Mesenteric fat pad (tissue), 1 donor: Measurements from ENCODE around the gene SNTG2. TPM values are rescaled to one million over a fixed set of nuclear protein-coding genes. Genes with fewer than 3 reads are reported as not detected.

ENCODE experiments used
- DNase-seq: peaks from one replicate; pipeline ENCODE4 v3.0.0-alpha.2; 2020; ENCODE audit warnings: low spot score
- total RNA-seq: library from RNA; stranded (reverse); fragmentation: NEBNext Ultra II Directional; extraction: Animal tissue kit (Norgen Biotek cat#: 25700); gene quantifications from one replicate; pipeline ENCODE4 v1.2.1, GENCODE V29; 2021
- donor health status: DM: yes; HTN: yes; CAD: no.

SNTG2 gene
- total RNA-seq, 1 donor from 2014 or later = 5.6 TPM

- peak; percentile 74 for DNase-seq
Observed at GRCh38 chr2:926259-926793, 24.3 kb upstream of the SNTG2 start.

DNA sequence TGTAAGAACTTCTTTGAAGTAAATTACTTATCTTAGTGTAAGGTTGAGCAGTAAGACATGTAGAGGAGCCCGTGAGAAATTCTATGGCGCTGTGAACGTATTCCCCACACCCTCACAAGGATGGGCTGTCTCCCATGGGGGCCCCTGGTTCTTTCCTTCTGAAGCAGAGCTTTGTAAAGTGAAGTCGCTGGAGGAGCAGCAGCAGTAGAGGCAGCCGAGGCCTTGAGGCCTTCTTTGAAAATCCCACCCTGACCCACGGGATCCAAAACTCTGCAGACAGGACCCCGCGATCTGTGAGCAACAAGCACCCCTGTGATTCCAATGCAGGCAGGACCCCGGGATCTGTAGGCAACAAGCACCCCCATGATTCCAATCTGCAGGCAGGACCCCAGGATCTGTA is 23.8 kb upstream of the SNTG2 start:
- peak; percentile 59 for DNase-seq

GRCh38 chr2:929011-929735 is 21.5 kb upstream of the SNTG2 start:
- DNase-seq = peak; percentile 67

GRCh38 chr2:929925-930324 is 20.7 kb upstream of the SNTG2 start:
- peak; percentile 75 for DNase-seq

DNA sequence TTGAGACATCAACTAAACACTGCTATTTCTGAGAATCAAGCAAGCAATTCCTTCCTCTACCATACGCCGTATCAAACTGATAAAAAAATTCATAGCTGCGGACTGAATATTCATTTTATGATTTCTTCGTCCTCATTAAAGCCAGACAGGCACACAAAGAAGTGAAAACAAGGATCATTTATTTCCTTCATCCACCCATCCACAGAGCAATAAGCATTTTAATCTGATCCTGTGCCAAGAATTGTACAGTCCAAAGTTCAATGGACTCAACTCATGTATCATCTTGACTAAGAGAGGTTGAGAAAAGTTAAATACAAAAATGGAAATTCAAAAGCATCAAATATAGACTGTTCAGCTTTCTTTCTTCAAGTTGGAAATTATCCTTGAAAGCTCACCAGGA is 19.7 kb upstream of the SNTG2 start:
- no peak for DNase-seq

DNA sequence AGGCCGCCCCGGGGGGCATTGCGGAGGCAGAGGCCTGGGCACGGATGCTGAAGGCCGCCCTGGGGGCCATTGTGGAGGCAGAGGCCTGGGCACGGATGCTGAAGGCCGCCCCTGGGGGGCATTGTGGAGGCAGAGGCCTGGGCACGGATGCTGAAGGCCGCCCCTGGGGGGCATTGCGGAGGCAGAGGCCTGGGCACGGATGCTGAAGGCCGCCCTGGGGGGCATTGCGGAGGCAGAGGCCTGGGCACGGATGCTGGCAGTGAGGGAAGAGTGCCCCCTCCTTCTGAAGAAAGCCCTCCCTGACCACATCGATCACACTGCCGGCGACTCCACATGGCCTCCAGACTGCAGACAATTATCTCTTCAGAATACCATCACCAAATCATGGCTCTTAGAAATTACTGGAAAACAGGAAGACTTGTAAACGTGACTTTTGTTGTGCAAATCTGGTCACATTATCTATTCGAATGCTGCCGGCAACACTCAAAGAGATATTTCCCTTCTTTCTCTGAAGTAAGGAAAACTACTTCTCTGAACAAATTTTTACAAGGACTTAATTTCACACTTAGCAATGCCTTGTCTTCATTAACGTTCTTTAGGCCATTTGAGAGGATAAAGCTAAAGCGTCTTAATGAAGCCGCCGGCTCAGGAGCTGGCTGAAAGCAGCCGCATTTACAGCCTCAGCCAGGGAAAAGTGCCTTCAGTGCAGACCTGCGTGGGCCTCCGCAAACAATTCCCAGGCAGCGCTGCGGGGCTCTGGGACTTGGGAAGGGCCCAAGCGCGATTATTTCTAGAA is 18.1 kb upstream of the SNTG2 start:
- peak; percentile 81 for DNase-seq

- peak; percentile 65 for DNase-seq
Observed at GRCh38 chr2:933734-934295, 16.8 kb upstream of the SNTG2 start.

DNA sequence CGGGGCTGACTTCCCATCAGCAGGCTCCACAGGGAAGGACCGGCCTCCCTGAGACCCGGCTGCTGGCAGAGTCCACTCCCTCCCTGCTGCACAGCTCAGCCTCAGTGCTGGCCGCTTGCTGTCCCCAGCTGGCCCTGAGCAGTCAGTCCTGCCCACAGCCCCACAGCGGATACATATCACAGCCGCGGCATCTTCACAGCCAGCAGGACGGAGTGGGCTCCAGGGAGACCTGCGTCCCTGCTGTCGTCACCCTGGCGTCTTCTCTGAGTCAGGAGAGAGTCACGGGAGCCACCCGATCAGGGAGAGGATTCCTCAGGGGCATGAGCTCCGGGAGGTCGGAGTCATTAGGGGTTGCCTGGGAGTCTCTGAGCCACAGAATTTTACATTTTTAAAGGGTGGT is 13.1 kb upstream of the SNTG2 start:
- peak; percentile 68 for DNase-seq

GRCh38 chr2:938181-939005 is 12.3 kb upstream of the SNTG2 start:
- no peak for DNase-seq

DNA sequence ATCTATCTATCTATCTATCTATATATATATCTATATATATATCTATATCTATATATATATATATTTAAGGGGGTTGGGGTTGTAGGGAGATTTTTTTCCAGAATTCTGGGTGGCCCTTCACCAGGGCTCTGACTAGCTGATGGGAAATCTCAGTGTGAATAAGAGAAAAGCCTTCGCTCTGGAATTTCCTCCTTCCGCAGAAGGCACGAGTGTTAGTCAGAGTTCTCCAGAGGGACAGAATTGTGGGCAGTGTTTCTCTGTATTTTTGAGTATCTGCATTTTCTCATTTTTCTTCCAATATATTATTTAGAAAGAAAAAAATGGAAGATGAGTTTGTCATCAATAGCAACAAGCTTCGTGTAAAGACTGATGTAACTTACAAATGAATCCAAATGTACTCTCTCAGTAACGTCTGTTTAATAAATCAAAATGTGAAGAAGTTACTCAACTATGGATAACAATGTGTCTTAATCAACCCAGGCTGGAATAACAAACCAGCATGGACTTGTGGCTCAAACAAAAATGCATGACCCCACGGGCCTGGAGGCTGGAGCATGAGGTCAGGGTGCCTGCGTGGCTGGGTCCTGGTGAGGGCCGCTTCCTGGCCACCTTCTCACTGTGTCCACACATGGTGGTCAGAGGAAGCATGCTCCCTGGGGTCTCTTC is 10.6 kb upstream of the SNTG2 start:
- peak; percentile 72 for DNase-seq

GRCh38 chr2:941871-942270 is 8.8 kb upstream of the SNTG2 start:
- DNase-seq = no peak

DNA sequence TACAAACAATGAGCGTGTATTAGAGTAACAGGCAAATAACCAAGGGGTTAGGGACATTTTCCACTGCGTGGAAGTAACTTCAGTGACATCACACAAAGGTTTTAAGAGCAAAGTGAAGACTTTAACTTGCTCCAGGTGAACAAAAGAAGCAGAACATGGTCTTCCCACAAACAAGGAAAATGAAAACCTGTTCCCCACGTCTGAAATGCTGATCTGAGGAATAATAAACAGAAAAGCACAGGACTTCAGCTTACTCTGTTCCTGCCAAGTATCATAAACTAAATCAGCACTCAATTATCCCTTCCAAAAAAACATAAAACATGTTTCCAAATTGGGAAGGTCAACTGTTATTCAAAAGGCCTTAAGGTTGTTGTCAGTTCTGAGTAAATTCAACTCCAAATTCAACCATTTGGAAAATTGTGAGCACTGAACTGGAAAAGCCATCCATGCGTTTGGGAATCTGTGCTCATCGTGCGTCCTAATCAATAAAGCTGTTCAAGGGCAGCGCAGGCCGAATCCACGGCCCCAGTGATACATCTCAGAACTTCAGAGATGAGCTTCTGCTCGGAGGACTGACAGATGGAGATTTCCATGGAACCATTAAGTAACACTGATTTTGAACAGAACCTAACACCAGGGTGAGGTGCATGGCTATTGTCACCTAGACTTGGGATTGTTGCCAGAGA is 7.7 kb upstream of the SNTG2 start:
- no peak for DNase-seq

- DNase-seq = no peak
Observed at GRCh38 chr2:943461-943797, 7.2 kb upstream of the SNTG2 start.

- DNase-seq = no peak
Observed at GRCh38 chr2:943821-944220, 6.8 kb upstream of the SNTG2 start.

DNA sequence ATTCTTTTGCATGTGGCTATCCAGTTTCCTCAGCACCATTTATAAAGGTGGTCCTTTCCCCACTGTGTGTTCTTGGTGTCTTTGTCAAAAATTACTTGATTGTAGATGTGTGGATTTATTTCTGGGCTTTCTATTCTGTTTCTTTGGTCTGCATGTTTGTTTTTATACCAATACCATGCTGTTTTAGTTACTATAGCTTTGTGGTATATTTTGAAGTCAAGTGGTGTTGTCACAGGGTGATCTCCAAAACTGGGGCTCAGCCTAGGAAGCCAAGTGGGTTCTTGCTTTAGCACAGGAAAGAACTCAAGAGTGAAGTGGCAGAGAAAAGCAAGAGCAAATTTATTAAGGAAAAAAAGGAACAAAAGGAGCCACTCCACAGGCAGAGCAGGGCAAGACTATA is 6.0 kb upstream of the SNTG2 start:
- DNase-seq = no peak

DNA sequence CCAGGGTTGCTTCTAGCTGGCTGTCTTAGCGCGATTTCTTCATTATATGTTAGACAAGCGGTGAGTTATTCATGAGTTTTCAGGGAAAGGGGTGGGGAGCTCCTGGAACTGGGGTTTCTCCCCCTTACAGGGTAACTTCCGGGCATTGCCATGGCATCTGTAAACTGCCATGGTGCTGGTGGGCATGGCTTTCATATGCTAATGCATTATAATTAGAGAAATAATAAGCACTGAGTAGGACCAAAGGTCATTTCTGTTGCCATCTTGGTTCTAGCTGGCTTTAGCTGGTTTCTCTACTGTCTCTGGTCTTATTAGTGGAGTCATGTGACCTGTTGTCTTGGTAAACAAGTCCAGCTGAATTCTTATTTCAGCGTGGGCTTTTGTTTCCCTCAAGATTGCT is 5.5 kb upstream of the SNTG2 start:
- DNase-seq = no peak

DNA sequence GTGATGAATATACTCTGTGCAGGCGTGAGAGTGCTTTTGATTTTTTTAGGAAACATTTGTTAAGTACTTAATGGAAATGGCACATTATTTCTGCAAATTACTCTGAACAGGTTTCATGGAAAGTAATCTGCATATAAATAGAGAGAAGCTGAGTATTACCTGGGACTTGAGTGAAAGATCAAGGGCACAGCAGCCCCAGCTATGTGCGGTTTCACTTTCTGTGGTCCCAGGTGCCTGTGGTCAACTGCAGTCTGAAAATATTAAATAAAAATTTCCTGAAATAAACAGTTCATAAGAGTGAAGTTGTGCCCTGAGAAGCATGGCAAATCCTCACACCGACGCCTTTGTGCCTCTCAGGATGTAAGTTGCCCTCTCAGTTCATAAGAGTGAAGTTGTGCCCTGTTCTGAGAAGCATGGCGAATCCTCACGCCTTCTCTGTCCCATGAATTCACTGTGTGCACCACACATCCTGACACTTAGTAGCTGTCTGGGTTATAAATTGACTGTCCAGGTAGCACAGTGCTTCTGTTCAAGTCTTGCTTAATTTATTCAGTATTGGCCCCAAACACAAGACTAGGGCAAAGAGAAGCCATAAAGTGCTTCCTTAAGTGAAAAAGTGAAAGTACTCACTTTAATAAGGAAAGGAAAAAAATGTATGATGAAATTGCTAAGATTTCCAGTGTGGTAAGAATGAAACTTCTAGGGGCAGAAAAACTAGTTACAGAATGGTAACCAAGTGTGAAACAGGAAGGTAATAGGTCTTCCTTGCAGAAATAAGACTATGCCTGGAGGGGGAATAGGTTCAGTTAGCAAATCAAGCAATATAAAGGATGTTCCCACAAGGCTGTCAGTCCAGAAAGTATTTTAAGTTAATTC is 4.3 kb upstream of the SNTG2 start:
- no peak for DNase-seq

DNA sequence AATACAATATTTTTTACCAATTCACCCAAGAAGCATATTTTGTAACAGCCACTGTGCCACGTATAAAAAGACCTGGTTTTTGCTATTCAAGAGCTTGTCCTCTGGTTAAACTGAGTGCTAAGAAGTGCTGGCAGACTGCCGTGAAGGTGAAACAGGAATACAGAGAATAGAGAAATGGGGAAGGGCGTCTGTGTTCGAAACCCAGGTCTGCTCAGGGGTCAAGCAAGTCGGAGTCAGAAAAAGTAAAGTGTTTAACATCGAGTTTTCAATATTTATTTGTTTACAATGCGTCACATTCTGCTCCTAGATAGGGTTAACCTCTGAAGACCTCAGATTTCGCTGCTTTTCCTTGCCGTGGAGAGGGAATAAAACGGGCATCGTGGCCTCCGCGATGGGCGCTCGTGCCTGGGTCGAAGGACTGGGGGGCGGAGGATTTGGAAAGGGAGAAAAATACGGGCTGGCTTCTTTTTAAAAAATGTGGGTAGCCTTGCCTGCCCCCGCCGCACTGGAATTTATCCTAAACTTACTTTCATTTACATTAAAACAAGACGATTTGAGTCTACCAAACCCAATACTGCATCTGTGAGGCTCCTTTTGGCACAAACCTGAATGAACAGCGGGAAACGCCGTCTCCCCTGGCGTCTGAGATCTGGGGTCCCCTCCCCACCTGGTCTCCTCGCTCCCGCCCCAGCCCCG is 1.1 kb upstream of the SNTG2 start:
- no peak for DNase-seq
